ENCODE measurements around the gene ZBTB38.

DNA sequence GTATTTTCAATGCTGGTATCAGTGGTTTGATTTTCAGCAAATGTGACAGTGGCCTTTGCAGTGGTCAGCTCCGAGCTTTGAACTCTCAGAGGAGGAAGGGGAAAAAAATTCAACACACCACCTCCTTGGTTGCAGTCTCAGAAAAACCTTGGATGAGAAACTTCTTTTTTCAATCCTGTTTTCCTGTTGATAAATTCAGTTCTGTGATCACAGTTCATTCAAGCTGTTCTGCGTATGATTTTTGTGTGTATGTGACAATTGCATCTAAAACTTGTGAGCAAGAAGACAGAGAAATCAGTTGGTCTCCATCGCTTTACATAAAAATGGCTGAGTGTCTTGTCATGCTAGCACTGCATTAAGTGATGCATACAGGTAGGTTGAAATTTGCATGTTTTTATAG lies 19.2 kb downstream of the ZBTB38 start:
- TF ChIP-seq, protein P1, sequence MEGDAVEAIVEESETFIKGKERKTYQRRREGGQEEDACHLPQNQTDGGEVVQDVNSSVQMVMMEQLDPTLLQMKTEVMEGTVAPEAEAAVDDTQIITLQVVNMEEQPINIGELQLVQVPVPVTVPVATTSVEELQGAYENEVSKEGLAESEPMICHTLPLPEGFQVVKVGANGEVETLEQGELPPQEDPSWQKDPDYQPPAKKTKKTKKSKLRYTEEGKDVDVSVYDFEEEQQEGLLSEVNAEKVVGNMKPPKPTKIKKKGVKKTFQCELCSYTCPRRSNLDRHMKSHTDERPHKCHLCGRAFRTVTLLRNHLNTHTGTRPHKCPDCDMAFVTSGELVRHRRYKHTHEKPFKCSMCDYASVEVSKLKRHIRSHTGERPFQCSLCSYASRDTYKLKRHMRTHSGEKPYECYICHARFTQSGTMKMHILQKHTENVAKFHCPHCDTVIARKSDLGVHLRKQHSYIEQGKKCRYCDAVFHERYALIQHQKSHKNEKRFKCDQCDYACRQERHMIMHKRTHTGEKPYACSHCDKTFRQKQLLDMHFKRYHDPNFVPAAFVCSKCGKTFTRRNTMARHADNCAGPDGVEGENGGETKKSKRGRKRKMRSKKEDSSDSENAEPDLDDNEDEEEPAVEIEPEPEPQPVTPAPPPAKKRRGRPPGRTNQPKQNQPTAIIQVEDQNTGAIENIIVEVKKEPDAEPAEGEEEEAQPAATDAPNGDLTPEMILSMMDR (IDR thresholded peaks at IDR 0.05), result no peak
- TF ChIP-seq POLR2A (IDR thresholded peaks at IDR 0.05), result no peak
- TF ChIP-seq POLR2AphosphoS5 (IDR thresholded peaks at IDR 0.05), result no peak
